Lower leg skin (tissue), 3 donors: ENCODE measurements around the gene FAM83G.

ENCODE experiments used
- CTCF ChIP-seq, 3 donors: fragments of 450-650 bp; IDR thresholded peaks; one replicate each; pipeline ENCODE4 v1.5.1; 2016; ENCODE audit warnings: antibody characterized with exemption in 3 of 3, mild to moderate bottlenecking in 3 of 3, moderate library complexity in 2 of 3
- POLR2A ChIP-seq, 2 donors: fragments of 450-650 bp; IDR thresholded peaks; one replicate each; pipeline ENCODE4 v1.6.1; 2016 to 2017; ENCODE audit warnings: antibody characterized with exemption in 2 of 2, mild to moderate bottlenecking in 1 of 2, moderate library complexity in 1 of 2

- no peak for TF ChIP-seq CTCF (IDR thresholded peaks at IDR 0.05)
- no peak for TF ChIP-seq POLR2A (IDR thresholded peaks at IDR 0.05)
These were observed 75.9 kb downstream of the FAM83G start for GRCh38 chr17:18928628-18929125.
